HG02852 (cell line): Measurements from ENCODE around the gene ALOX5.
A peak's percentile ranks its signal among the peaks of the same experiment; 100 is the strongest.
"Not testable (repeated sequence)": the region's sequence is repeated elsewhere in the genome, so short reads cannot be mapped to it uniquely, and the experiment has no call there.

Experiments used
- ATAC-seq: cut with Tn5 transposase; IDR thresholded peaks from one replicate; pipeline ENCODE4 v1.9.1; 2021; ENCODE audit warnings: mild to moderate bottlenecking, moderate library complexity; ENCODE audit not compliant: unreplicated experiment

The ALOX5 gene

GRCh38 chr10:45374350-45375052 lies 485 bp downstream of the ALOX5 start:
- ATAC-seq, result peak; percentile 14

- ATAC-seq, result no peak
These were observed 1.1 kb downstream of the ALOX5 start for GRCh38 chr10:45375101-45375500.

- no peak for ATAC-seq
These were observed 1.8 kb downstream of the ALOX5 start for GRCh38 chr10:45375716-45376231.

GRCh38 chr10:45376371-45376801 lies 2.4 kb downstream of the ALOX5 start:
- no peak for ATAC-seq

GRCh38 chr10:45377321-45377720 lies 3.3 kb downstream of the ALOX5 start:
- ATAC-seq, result no peak

- no peak for ATAC-seq
These were observed 3.8 kb downstream of the ALOX5 start for GRCh38 chr10:45377858-45378257.

- no peak for ATAC-seq
These were observed 5.1 kb downstream of the ALOX5 start for GRCh38 chr10:45378914-45379726.

GRCh38 chr10:45379891-45380540 lies 6.0 kb downstream of the ALOX5 start:
- ATAC-seq, result no peak

GRCh38 chr10:45380903-45381620 lies 7.0 kb downstream of the ALOX5 start:
- no peak for ATAC-seq

- ATAC-seq, result no peak
These were observed 8.6 kb downstream of the ALOX5 start for GRCh38 chr10:45382591-45382990.

GRCh38 chr10:45383682-45384330 lies 9.8 kb downstream of the ALOX5 start:
- no peak for ATAC-seq

- no peak for ATAC-seq
These were observed 12.6 kb downstream of the ALOX5 start for GRCh38 chr10:45386657-45387056.

GRCh38 chr10:45387096-45387893 lies 13.3 kb downstream of the ALOX5 start:
- ATAC-seq, result no peak

GRCh38 chr10:45389671-45390070 lies 15.7 kb downstream of the ALOX5 start:
- not testable (repeated sequence) for ATAC-seq

GRCh38 chr10:45391636-45392035 lies 17.6 kb downstream of the ALOX5 start:
- not testable (repeated sequence) for ATAC-seq

- no peak for ATAC-seq
These were observed 21.5 kb downstream of the ALOX5 start for GRCh38 chr10:45395554-45395953.

- no peak for ATAC-seq
These were observed 24.6 kb downstream of the ALOX5 start for GRCh38 chr10:45398595-45398994.

- ATAC-seq, result no peak
These were observed 25.1 kb downstream of the ALOX5 start for GRCh38 chr10:45399113-45399512.

GRCh38 chr10:45403151-45403550 lies 29.1 kb downstream of the ALOX5 start:
- ATAC-seq, result no peak
